GM19468 (cell line): ENCODE measurements around the gene COPG1.

Source experiments
- ATAC-seq: cut with Tn5 transposase; IDR thresholded peaks from one replicate; pipeline ENCODE4 v1.9.1; 2021; ENCODE audit warnings: mild to moderate bottlenecking, moderate library complexity, moderate number of reproducible peaks; ENCODE audit not compliant: unreplicated experiment; ENCODE audit errors: extremely low read depth

COPG1 gene

DNA sequence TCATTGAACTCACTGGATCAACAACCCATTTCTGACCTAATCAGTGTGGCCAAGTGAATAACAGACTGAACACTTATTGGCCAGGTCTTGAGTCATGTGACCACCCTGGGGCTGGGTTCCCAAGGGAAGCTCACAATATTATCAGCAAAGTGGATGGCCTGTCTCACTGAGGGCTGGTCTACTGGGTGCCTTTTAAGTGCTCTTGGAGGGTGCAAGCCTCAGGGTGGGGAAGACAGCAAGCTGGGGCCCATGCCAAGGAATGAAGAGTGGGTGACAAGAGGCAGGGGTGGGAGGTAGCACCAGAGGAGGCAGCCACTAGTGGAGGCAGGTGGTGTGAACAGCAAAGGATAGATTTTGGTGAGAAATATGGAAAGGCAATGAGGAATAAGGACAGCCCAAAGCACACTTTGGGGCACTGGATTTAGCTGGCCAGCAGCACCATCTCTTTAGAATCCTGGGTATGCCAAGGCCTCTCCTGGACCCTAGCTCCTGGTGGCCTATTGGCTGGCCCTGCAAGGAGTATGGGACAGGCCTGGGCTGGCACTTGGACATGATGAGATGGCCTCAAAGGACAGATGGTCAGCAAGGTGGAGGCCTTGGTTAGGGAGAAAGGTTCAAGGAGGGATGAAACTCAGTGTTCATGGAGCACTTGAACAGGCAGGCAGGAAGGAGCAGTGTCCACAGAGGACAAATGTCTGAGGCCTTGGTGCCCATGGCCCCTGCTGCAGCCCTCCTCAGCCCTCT, 63.4 kb downstream of the COPG1 start:
- no peak for ATAC-seq

- no peak for ATAC-seq
Observed at GRCh38 chr3:129313415-129313664, 63.9 kb downstream of the COPG1 start.

DNA sequence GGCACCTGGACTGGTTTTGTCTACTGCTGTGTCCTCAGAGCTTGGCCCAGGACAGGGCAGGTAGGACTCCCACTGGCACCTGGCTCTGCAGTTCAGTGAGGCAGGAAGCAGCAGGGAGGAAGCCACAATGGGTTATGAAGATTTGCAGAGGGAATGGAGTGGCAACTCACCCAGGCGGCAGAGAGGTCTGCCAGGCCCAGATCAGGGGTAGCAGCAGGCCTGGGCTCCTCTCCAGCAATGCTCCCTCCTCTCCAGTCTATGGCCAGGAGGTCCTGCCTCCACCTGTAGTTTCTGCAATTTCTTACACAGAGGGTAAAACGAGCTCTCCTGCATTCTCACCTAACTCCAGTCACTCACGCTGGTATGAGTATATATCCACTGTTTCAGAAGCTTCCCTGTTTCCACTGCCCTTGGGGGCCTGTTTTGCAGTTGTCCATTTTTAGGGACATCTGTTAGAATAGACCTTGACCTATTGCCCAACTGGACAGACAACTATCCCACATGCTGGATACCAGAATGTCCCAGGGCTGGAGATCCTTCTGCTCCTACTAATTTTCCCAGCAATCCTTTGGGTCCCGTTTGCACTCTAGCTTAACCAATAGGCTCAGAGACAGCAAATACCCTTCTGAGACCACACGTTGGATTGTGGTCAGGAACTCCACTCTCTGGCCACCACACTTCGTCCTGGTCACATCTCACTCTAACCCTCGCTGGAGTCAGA, 64.4 kb downstream of the COPG1 start:
- ATAC-seq = no peak

DNA sequence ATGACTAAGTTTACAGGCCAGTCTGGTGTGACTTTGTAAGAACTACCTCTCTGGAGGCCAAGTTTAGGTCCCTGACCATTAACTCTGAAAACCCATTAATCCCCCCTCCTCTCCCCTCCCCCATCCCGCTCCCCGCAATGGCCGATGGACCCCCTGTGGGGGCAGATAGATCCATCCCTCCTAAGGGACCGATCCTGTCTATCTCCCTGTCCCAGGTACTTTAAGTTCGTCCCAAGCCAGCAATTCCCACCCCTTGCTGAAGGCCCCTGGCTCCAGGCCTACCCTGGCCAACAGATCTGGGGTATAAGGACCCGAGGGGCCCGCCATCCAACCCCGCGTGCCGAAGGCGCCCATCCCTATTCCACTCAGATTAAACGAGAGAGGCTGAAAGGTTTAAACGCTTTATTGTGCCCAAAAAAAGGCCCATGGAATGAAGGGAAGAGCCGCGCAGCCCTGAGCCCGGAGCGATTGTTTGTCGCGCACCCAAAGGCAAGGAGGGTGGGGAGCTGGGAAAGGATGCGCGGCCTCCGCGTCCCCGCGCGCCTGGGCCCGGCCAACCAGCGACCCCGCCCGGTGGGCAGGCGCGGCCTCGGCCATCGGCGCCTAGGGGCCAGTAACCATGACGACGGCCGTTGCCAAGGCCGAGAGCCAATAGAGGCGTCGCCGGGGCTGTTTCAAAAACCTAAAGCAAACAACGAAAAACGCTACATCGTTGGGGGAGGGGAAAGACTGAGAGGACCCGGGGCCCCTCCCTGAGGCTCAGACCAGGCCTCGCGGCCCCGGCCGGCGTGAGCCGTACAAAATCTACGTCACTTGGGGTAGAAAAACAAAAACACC, 65.2 kb downstream of the COPG1 start:
- ATAC-seq = no peak

DNA sequence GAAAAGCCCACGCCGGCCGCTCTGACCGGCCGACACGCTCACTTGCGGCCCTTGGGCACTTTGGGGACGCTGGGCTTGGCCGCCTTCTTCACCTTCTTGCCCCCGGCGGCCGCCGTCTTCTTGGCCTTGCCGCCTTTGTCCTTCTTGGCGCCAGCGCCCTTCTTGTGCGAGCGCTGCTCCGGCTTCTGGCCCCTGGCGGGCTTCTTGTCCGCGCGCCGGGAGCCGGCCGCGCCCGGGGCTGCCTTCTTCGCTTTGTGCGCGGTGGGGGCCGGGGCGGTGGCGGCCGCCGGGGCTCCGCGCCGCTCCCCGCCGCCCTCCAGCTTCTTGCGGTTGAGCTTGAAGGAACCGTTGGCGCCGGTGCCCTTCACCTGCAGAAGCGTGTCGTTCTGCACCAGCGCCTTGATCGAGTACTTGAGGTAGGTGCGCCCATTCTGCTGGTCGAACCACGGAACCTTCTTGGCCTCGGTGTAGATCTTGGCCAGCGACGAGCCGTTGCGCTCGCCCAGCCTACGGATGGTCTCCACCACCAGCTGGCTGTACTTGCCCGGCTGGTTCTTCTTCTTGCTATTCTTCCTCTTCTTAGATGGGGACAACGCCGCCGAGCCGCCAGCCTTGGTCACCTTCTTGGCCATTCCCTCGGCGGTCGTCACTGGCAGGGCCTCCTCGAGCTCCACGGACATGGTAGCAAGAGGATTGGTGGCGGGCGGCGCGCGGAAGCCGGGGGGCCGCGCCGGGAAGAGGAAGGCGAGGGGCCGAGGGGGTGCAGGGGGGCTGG, 66.0 kb downstream of the COPG1 start:
- ATAC-seq = no peak

GRCh38 chr3:129315998-129316247, 66.5 kb downstream of the COPG1 start:
- no peak for ATAC-seq

GRCh38 chr3:129316248-129317013, 67.0 kb downstream of the COPG1 start:
- ATAC-seq = no peak

DNA sequence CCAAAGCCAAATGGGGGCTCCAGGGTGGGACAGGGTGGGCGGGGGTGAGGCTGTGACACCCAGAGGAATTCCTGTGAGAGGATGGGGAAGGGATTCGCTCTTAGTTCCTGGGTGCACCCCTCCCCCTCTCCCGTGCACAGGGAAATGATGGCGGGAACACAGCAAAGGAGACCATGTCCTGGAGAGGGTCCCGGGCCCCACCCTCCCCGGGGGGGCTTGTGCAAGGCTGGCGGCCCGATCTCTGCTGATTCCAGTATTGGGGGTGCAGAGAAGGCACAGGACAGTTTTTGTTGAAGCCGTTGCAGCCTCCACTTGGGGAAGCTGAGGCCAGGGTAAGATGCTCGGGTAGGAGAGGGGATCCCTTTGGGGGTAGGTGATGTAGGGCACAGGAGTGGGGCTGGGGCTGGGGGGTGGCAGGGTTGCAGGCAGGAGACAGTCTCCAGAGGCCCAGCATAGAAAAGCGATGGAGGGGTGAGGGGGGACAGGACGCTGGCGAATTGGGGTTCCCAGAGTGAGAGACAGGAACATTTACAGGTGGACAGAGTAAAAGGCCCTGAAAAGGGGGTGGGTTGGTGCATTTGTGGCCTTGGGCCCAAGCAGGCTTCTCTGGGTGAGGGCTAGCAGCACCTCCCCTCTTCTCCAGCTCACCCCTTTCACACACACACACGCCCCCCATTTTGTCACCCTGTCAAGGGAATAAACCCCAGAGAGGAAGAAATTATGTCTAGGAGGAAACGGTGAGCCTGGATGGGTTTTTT, 67.8 kb downstream of the COPG1 start:
- no peak for ATAC-seq

DNA sequence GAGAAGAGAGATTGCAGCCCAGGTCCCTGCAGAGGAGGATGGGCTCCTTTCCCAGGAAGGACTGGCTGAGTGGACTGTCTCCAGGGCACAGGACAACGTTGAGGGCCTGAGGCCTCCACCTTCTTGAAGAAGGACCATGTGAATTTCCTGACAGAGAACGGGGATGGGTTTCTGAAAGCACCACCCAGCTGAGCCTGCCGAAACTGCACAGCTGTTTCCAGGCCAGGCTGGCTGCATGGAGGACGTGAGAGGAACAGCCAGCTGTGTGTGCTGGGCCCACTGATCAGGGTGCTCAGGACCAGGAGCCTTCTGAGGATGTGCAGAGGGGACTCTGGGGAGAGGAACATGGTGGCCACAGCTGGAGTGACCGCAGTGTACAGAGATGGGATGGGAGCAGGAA, 68.4 kb downstream of the COPG1 start:
- ATAC-seq = no peak

- ATAC-seq = no peak
Observed at GRCh38 chr3:129318921-129319320, 69.5 kb downstream of the COPG1 start.

- ATAC-seq = no peak
Observed at GRCh38 chr3:129320261-129320660, 70.9 kb downstream of the COPG1 start.

- no peak for ATAC-seq
Observed at GRCh38 chr3:129320825-129321487, 71.5 kb downstream of the COPG1 start.

- no peak for ATAC-seq
Observed at GRCh38 chr3:129321887-129322286, 72.5 kb downstream of the COPG1 start.

- ATAC-seq = no peak
Observed at GRCh38 chr3:129323651-129324294, 74.4 kb downstream of the COPG1 start.

GRCh38 chr3:129324855-129325254, 75.4 kb downstream of the COPG1 start:
- no peak for ATAC-seq

DNA sequence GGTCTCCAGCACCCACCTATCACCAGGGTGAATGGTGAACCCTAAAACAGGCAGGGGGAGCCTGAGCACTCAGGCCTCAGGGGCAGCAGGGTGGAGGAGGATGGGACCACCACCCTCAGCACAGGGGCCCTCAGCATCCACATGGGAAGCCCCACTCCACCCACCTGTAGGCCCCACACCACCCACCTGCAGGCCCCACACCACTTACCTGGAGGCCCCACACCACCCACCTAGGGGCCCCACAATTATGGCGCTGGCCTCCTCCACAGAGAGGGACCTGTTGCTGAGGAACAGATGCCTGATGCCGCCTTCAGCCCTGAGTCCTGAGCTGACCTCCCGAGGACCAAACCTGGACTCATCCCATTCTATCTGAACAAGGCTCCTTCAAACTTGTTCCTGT, 76.0 kb downstream of the COPG1 start:
- ATAC-seq = no peak

DNA sequence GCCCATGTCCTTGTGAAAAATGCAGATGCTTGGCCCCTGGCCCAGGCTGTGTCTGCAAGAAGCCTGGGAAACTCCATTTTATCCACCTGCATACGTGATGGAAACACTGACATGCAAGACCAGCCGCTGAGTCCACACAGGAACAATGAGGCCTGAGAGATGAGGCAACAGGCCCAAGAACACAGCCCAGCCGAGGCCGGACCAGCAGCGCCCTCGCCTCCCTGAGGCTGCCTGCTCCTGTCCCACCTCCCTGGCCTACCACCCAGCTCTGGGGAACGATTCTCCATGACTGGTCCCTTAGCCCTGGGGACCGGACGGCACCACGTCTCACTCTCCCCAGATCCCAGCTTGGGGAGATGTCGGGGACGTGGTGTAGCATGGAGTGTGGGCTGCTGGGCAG, 76.7 kb downstream of the COPG1 start:
- no peak for ATAC-seq

DNA sequence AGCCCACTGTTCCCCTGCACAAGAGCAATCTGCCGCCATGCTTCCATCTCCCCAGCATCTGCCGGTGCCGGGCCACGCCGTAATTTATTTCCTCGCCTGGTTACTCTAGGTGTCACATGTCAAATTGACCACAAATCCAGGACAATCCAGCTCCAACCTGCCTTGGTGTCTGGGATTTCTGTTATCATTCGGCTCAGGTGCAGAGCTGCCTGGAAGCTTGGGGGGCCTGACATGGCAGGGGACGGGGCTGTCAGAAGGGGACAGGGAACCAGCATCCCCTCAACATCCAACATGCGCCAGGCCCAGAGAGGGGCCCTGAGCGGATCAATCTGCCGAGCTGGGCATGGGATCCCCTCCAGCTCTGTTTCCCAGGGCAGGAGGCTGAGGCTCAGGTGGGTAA, 77.2 kb downstream of the COPG1 start:
- ATAC-seq = no peak
